SK-N-SH (cell line): Measurements from ENCODE around the gene GPR179.

ENCODE experiments used
- TF ChIP-seq, protein P1 (sequence below): fragments of 200-600 bp; sonication (generic); IDR thresholded peaks from 2 replicates; pipeline ENCODE4 v1.6.1; 2017; ENCODE audit warnings: antibody characterized with exemption, mild to moderate bottlenecking, moderate library complexity
- TF ChIP-seq, protein P2 (sequence below): IDR thresholded peaks from 2 replicates; pipeline ENCODE4 v1.6.1; 2012; ENCODE audit warnings: mild to moderate bottlenecking, low read depth, low read length, moderate library complexity

DNA sequence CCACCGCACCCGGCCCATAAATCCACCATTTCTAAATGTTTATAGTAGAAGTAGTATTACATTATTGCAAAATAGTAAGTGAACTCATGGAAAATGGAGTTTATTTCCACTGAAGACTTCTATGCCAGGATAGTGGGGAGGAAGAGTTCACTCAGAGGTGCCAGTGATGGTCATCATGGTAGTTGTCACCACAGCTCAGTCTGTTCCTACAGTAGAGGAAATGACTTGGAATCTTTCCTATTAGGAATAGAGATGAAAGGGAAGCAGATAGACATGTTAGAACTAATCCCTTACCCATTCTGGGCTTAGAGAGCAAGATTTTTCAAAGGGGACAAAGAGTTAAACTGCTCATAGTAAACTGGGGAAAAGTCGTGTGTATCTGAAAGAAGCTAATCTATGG lies 26.7 kb downstream of the GPR179 start:
- TF ChIP-seq, protein P1, sequence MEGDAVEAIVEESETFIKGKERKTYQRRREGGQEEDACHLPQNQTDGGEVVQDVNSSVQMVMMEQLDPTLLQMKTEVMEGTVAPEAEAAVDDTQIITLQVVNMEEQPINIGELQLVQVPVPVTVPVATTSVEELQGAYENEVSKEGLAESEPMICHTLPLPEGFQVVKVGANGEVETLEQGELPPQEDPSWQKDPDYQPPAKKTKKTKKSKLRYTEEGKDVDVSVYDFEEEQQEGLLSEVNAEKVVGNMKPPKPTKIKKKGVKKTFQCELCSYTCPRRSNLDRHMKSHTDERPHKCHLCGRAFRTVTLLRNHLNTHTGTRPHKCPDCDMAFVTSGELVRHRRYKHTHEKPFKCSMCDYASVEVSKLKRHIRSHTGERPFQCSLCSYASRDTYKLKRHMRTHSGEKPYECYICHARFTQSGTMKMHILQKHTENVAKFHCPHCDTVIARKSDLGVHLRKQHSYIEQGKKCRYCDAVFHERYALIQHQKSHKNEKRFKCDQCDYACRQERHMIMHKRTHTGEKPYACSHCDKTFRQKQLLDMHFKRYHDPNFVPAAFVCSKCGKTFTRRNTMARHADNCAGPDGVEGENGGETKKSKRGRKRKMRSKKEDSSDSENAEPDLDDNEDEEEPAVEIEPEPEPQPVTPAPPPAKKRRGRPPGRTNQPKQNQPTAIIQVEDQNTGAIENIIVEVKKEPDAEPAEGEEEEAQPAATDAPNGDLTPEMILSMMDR, result no peak
- TF ChIP-seq, protein P2, sequence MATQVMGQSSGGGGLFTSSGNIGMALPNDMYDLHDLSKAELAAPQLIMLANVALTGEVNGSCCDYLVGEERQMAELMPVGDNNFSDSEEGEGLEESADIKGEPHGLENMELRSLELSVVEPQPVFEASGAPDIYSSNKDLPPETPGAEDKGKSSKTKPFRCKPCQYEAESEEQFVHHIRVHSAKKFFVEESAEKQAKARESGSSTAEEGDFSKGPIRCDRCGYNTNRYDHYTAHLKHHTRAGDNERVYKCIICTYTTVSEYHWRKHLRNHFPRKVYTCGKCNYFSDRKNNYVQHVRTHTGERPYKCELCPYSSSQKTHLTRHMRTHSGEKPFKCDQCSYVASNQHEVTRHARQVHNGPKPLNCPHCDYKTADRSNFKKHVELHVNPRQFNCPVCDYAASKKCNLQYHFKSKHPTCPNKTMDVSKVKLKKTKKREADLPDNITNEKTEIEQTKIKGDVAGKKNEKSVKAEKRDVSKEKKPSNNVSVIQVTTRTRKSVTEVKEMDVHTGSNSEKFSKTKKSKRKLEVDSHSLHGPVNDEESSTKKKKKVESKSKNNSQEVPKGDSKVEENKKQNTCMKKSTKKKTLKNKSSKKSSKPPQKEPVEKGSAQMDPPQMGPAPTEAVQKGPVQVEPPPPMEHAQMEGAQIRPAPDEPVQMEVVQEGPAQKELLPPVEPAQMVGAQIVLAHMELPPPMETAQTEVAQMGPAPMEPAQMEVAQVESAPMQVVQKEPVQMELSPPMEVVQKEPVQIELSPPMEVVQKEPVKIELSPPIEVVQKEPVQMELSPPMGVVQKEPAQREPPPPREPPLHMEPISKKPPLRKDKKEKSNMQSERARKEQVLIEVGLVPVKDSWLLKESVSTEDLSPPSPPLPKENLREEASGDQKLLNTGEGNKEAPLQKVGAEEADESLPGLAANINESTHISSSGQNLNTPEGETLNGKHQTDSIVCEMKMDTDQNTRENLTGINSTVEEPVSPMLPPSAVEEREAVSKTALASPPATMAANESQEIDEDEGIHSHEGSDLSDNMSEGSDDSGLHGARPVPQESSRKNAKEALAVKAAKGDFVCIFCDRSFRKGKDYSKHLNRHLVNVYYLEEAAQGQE, result no peak
